ENCODE data around the gene NMT2.

NMT2 gene

GRCh38 chr10:15120523-15120922 is 48.0 kb downstream of the NMT2 start:
- Histone ChIP-seq H3K4me1 (ENCODE audit: low read depth, poor library complexity, severe bottlenecking) (peaks cover 60% of the 10 kb centered on the region), H3K27ac (no peak overlapping the region), H3K27me3 (ENCODE audit: insufficient read depth, low read depth) (no peaks in the 10 kb centered on the region), H3K79me2 (ENCODE audit: insufficient read depth, low read depth) (no peaks in the 10 kb centered on the region), H3K36me3 (ENCODE audit: insufficient read depth) (no peaks in the 10 kb centered on the region), H3K4me3 (IDR thresholded peaks at IDR 0.05; ENCODE audit: insufficient read depth, low read depth, low read length) (no peak overlapping the region), H3K4me2 (no peak overlapping the region), H4K20me1 (ENCODE audit: insufficient read depth) (no peaks in the 10 kb centered on the region), H2AFZ (ENCODE audit: low read depth) (no peak overlapping the region), H3K9ac (no peak overlapping the region)
- TF ChIP-seq CTCF (conservative IDR thresholded peaks at IDR 0.05; ENCODE audit: low read depth, low read length): no peak

GRCh38 chr10:15118615-15119014 is 49.9 kb downstream of the NMT2 start:
- Histone ChIP-seq H3K4me2 (peak overlapping the region; percentile 4; the same call in 1 of the 2 replicates), H2AFZ (ENCODE audit: low read depth) (no peak overlapping the region), H3K36me3 (ENCODE audit: insufficient read depth) (no peaks in the 10 kb centered on the region), H4K20me1 (ENCODE audit: insufficient read depth) (no peaks in the 10 kb centered on the region), H3K79me2 (ENCODE audit: insufficient read depth, low read depth) (no peaks in the 10 kb centered on the region), H3K27ac (peak overlapping the region; percentile 41; the same call in 1 of the 2 replicates), H3K4me1 (ENCODE audit: low read depth, poor library complexity, severe bottlenecking) (peaks cover 52% of the 10 kb centered on the region), H3K27me3 (ENCODE audit: insufficient read depth, low read depth) (no peaks in the 10 kb centered on the region), H3K9ac (no peak overlapping the region), H3K4me3 (IDR thresholded peaks at IDR 0.05; ENCODE audit: insufficient read depth, low read depth, low read length) (no peak overlapping the region)
- TF ChIP-seq CTCF (conservative IDR thresholded peaks at IDR 0.05; ENCODE audit: low read depth, low read length): no peak

- no peak overlapping the region for H2AFZ ChIP-seq (ENCODE audit: low read depth)
- no peak overlapping the region for H3K4me3 ChIP-seq (IDR thresholded peaks at IDR 0.05; ENCODE audit: insufficient read depth, low read depth, low read length)
- H3K27me3 ChIP-seq (ENCODE audit: insufficient read depth, low read depth): no peaks in the 10 kb centered on the region
- H3K36me3 ChIP-seq (ENCODE audit: insufficient read depth): no peaks in the 10 kb centered on the region
- no peaks in the 10 kb centered on the region for H3K79me2 ChIP-seq (ENCODE audit: insufficient read depth, low read depth)
- H3K4me1 ChIP-seq (ENCODE audit: low read depth, poor library complexity, severe bottlenecking): peaks cover 29% of the 10 kb centered on the region
- no peak overlapping the region for H3K27ac ChIP-seq
- no peak overlapping the region for H3K4me2 ChIP-seq
- no peak overlapping the region for H3K9ac ChIP-seq
- H4K20me1 ChIP-seq (ENCODE audit: insufficient read depth): no peaks in the 10 kb centered on the region
- TF ChIP-seq CTCF (conservative IDR thresholded peaks at IDR 0.05; ENCODE audit: low read depth, low read length): no peak
Measured at GRCh38 chr10:15116225-15116624, 52.3 kb downstream of the NMT2 start.

- H4K20me1 ChIP-seq (ENCODE audit: insufficient read depth): no peaks in the 10 kb centered on the region
- peaks cover 14% of the 10 kb centered on the region for H3K4me1 ChIP-seq (ENCODE audit: low read depth, poor library complexity, severe bottlenecking)
- no peaks in the 10 kb centered on the region for H3K27me3 ChIP-seq (ENCODE audit: insufficient read depth, low read depth)
- H3K79me2 ChIP-seq (ENCODE audit: insufficient read depth, low read depth): no peaks in the 10 kb centered on the region
- H3K9ac ChIP-seq: no peak overlapping the region
- H2AFZ ChIP-seq (ENCODE audit: low read depth): no peak overlapping the region
- H3K4me3 ChIP-seq (IDR thresholded peaks at IDR 0.05; ENCODE audit: insufficient read depth, low read depth, low read length): no peak overlapping the region
- no peak overlapping the region for H3K4me2 ChIP-seq
- no peak for TF ChIP-seq CTCF (conservative IDR thresholded peaks at IDR 0.05; ENCODE audit: low read depth, low read length)
- no peaks in the 10 kb centered on the region for H3K36me3 ChIP-seq (ENCODE audit: insufficient read depth)
- H3K27ac ChIP-seq: no peak overlapping the region
Measured at GRCh38 chr10:15113766-15114165, 54.7 kb downstream of the NMT2 start.
